HCT116 (cell line): ENCODE results near the gene PWWP2B. TPM values are rescaled to one million over a fixed set of nuclear protein-coding genes. Genes with fewer than 3 reads are reported as not detected.

Experiments used
- ATAC-seq: fragments of 200-7000 bp; cut with Tn5 transposase; 2 replicates; pipeline ENCODE4 v1.9.1; 2020; ENCODE audit warnings: mild to moderate bottlenecking, moderate library complexity
- BruUV-seq: library from RNA; stranded (reverse); fragments of 400-500 nt; replicated peaks from 2 replicates; lab custom pipeline; 2021; lab: Mats Ljungman, UMichigan
- CTCF ChIA-PET: fragments of 300-600 bp; sonication (Branson Sonifier 250); formaldehyde crosslinking; loops from one replicate; lab custom pipeline; 2021; ENCODE audit warnings: antibody characterized with exemption; lab: Charles Lee
- POLR2A ChIA-PET: fragments of 300-600, 350-600 bp; sonication (Branson Sonifier 250); formaldehyde crosslinking; loops from one replicate; lab custom pipeline; 2021; ENCODE audit warnings: antibody characterized with exemption; lab: Charles Lee
- RAD21 ChIA-PET, 2 experiments: fragments of 300-600 bp; sonication (Branson Sonifier 250); formaldehyde crosslinking; loops; one replicate each; lab custom pipeline; 2023; ENCODE audit warnings: low total read pairs in 2 of 2; ENCODE audit not compliant: uncharacterized antibody in 2 of 2, unreplicated experiment in 2 of 2, low non-redundant PET in 1 of 2; lab: Charles Lee
- DNase-seq: peaks from one replicate; pipeline ENCODE4 v3.0.0-alpha.2; 2010; ENCODE audit warnings: low read depth, low spot score
- H2AFZ ChIP-seq: fragments of 200-600 bp; shearing (Covaris generic), sonication (generic); 2 replicates; pipeline ENCODE4 v1.6.1; 2017; ENCODE audit warnings: low read depth, mixed run types, mixed read lengths, antibody characterized with exemption, low read length; ENCODE audit not compliant: poor library complexity, severe bottlenecking
- H3K27ac ChIP-seq: 2 replicates; pipeline ENCODE4 v1.5.1; 2012; ENCODE audit warnings: low read depth, low read length
- H3K27me3 ChIP-seq: fragments of 200-600 bp; sonication (generic); 2 replicates; pipeline ENCODE4 v1.6.1; 2016; ENCODE audit warnings: mixed run types, low read length, mixed read lengths; ENCODE audit not compliant: insufficient read depth
- H3K36me3 ChIP-seq, 2 experiments: fragments of 200-500 bp in 1 of 2; fragments of 200-600 bp in 1 of 2; sonication (Bioruptor generic) in 1 of 2; sonication (generic) in 1 of 2; 2 replicates each; pipeline versions ENCODE4 v1.5.1 to v1.6.1; 2014 to 2016; ENCODE audit warnings: low read length in 2 of 2, inconsistent platforms in 1 of 2, mixed read lengths in 1 of 2, mixed run types in 1 of 2; ENCODE audit not compliant: insufficient read depth in 2 of 2, control insufficient read depth in 1 of 2
- H3K4me1 ChIP-seq, 2 experiments: fragments of 200-600 bp in 1 of 2; sonication (generic) in 1 of 2; 2 replicates each; pipeline versions ENCODE4 v1.5.1 to v1.6.1; 2012 to 2017; ENCODE audit warnings: low read length in 2 of 2, inconsistent platforms in 1 of 2, mild to moderate bottlenecking in 1 of 2, mixed read lengths in 1 of 2, mixed run types in 1 of 2, moderate library complexity in 1 of 2; ENCODE audit not compliant: insufficient read depth in 2 of 2, control insufficient read depth in 1 of 2
- H3K4me2 ChIP-seq: fragments of 200-600 bp; sonication (generic); 2 replicates; pipeline ENCODE4 v1.6.1; 2017; ENCODE audit warnings: mixed run types, low read length, mixed read lengths
- H3K4me3 ChIP-seq, 2 experiments: fragments of 200-600 bp in 1 of 2; sonication (generic) in 1 of 2; replicated peaks in 1 of 2; 2 replicates each; pipeline ENCODE4 v1.5.1; 2011 to 2016; ENCODE audit warnings: low read length in 2 of 2, control low read depth in 1 of 2, low read depth in 1 of 2, mild to moderate bottlenecking in 1 of 2, mixed read lengths in 1 of 2, mixed run types in 1 of 2
- H3K79me2 ChIP-seq: fragments of 200-600 bp; sonication (generic); 2 replicates; pipeline ENCODE4 v1.6.1; 2017; ENCODE audit warnings: mild to moderate bottlenecking, mixed run types, low read length, moderate library complexity, mixed read lengths; ENCODE audit not compliant: insufficient read depth
- H3K9ac ChIP-seq: fragments of 200-600 bp; sonication (generic); 2 replicates; pipeline ENCODE4 v1.6.1; 2016; ENCODE audit warnings: low read length, mixed read lengths
- H3K9me2 ChIP-seq: fragments of 200-600 bp; sonication (generic), shearing (Covaris generic); 2 replicates; pipeline ENCODE4 v1.6.1; 2017; ENCODE audit warnings: mixed run types, mild to moderate bottlenecking, moderate library complexity; ENCODE audit not compliant: insufficient read depth
- H3K9me3 ChIP-seq, 2 experiments: fragments of 200-500 bp in 1 of 2; fragments of 200-600 bp in 1 of 2; sonication (Bioruptor generic) in 1 of 2; sonication (generic) in 1 of 2; 2 replicates each; pipeline ENCODE4 v1.6.1; 2014 to 2017; ENCODE audit warnings: low read length in 2 of 2, mixed read lengths in 2 of 2, inconsistent platforms in 1 of 2, low read depth in 1 of 2, mild to moderate bottlenecking in 1 of 2, mixed run types in 1 of 2, moderate library complexity in 1 of 2; ENCODE audit not compliant: control insufficient read depth in 1 of 2, insufficient read depth in 1 of 2
- H4K20me1 ChIP-seq: fragments of 200-600 bp; sonication (generic), shearing (Covaris generic); 2 replicates; pipeline ENCODE4 v1.6.1; 2017; ENCODE audit warnings: mixed run types, mild to moderate bottlenecking, moderate library complexity; ENCODE audit not compliant: insufficient read depth
- ATF3 ChIP-seq: IDR thresholded peaks from 2 replicates; pipeline ENCODE4 v1.6.1; 2012
- CBX3 ChIP-seq: IDR thresholded peaks from 2 replicates; pipeline ENCODE4 v1.6.1; 2012; ENCODE audit warnings: low read depth
- CEBPB ChIP-seq: IDR thresholded peaks from 2 replicates; pipeline ENCODE4 v1.6.1; 2012; ENCODE audit warnings: low read depth
- EGR1 ChIP-seq: IDR thresholded peaks from 2 replicates; pipeline ENCODE4 v1.6.1; 2012; ENCODE audit warnings: low read depth
- EZH2phosphoT487 ChIP-seq: fragments of 200-600 bp; IDR thresholded peaks from 2 replicates; pipeline ENCODE4 v1.6.1; 2018; ENCODE audit warnings: antibody characterized with exemption, borderline replicate concordance
- FOSL1 ChIP-seq: IDR thresholded peaks from 2 replicates; pipeline ENCODE4 v1.6.1; 2012; ENCODE audit warnings: low read depth
- POLR2AphosphoS5 ChIP-seq: IDR thresholded peaks from 2 replicates; pipeline ENCODE4 v1.6.1; 2011; ENCODE audit warnings: mild to moderate bottlenecking, low read depth, low read length, moderate library complexity
- RAD21 ChIP-seq: IDR thresholded peaks from 2 replicates; pipeline ENCODE4 v1.6.1; 2012; ENCODE audit warnings: low read depth, mild to moderate bottlenecking
- SIN3A ChIP-seq: IDR thresholded peaks from 2 replicates; pipeline ENCODE4 v1.6.1; 2012; ENCODE audit warnings: low read depth
- TCF7L2 ChIP-seq: IDR thresholded peaks from 2 replicates; pipeline ENCODE4 v1.7.0; 2011; ENCODE audit warnings: borderline replicate concordance, inconsistent platforms; ENCODE audit not compliant: insufficient read depth, insufficient read length; ENCODE audit errors: extremely low read depth
- YY1 ChIP-seq: IDR thresholded peaks from 2 replicates; pipeline ENCODE4 v1.6.1; 2011; ENCODE audit warnings: low read length, low read depth, moderate library complexity, mild to moderate bottlenecking; ENCODE audit not compliant: insufficient replicate concordance; ENCODE audit errors: extremely low read depth
- ZBTB33 ChIP-seq: IDR thresholded peaks from 2 replicates; pipeline ENCODE4 v1.6.1; 2011; ENCODE audit warnings: mild to moderate bottlenecking, low read length, moderate library complexity; ENCODE audit not compliant: insufficient replicate concordance; ENCODE audit errors: extremely low read depth
- ZFX ChIP-seq: fragments of 450-650 bp; IDR thresholded peaks from 2 replicates; pipeline ENCODE4 v1.6.1; 2017
- intact Hi-C: fragments of 100-400 bp; cut with micrococcal nuclease; formaldehyde crosslinking; loops from 2 replicates; pipeline ENCODE4 v1.10.0; 2022
- total RNA-seq: library from RNA; stranded (reverse); gene quantifications from one replicate; pipeline ENCODE4 v1.2.1, GENCODE V29; 2021; ENCODE audit not compliant: unreplicated experiment
- TF ChIP-seq, protein P1 (sequence below): IDR thresholded peaks from 2 replicates; pipeline ENCODE4 v1.6.1; 2012; ENCODE audit warnings: low read depth
- TF ChIP-seq, protein P2 (sequence below): IDR thresholded peaks from 2 replicates; pipeline ENCODE4 v1.6.1; 2012
- TF ChIP-seq, protein P3 (sequence below), 3 experiments: fragments of 200-600 bp in 1 of 3; sonication (generic) in 1 of 3; IDR thresholded peaks in 2 of 3; conservative IDR thresholded peaks in 1 of 3; 2 replicates each; pipeline ENCODE4 v1.5.1; 2012 to 2017; ENCODE audit warnings: low read depth in 2 of 3, low read length in 2 of 3, antibody characterized with exemption in 1 of 3, borderline replicate concordance in 1 of 3, control low read depth in 1 of 3, mild to moderate bottlenecking in 1 of 3, mixed read lengths in 1 of 3, mixed run types in 1 of 3, moderate library complexity in 1 of 3; ENCODE audit not compliant: insufficient read depth in 1 of 3

The PWWP2B gene
- total RNA-seq, 1 experiment from 2014 or later = 13.9 TPM

GRCh38 chr10:132427939-132428367, 31.0 kb downstream of the PWWP2B start (continued):
- no peak for TF ChIP-seq CBX3
- TF ChIP-seq EGR1 = no peak
- TF ChIP-seq YY1 = no peak
- no peak for TF ChIP-seq FOSL1
- TF ChIP-seq EZH2phosphoT487 = no peak

DNA sequence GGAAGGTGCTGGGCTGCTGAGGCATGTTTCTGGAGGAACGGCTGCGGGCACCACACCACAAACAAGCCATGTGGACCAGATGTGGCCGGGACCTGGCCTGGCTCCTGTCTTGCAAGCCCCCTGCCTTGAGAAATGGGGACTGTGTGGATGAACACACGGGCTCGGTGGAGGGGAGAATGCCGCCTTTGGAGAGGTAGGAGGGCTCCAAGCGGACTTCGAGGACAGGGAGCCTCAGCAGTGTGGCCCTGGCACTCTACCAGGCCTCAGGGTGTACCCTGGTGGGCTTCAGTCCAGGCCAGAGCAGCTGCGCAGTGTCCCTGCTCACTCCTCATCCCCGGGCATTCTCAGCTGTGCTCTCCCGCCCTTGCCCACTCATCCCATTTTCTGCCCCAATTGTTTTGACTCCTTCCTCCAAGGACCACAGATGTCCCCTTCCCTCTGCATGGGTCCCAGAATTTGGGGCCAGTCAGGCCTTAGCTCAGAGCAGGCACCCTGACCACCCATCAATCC, 31.5 kb downstream of the PWWP2B start:
- no TSS peak for BruUV-seq
- ChIA-PET RAD21 (no interaction called here), CTCF (no interaction called here), POLR2A (no interaction called here)
- Histone ChIP-seq H3K36me3 (no peaks in the 10 kb centered on the region), H3K9ac (no peak overlapping the region), H4K20me1 (no peaks in the 10 kb centered on the region), H3K27ac (no peak overlapping the region), H3K79me2 (no peaks in the 10 kb centered on the region), H2AFZ (no peak overlapping the region), H3K27me3 (no peaks in the 10 kb centered on the region), H3K4me3 (no peak overlapping the region), H3K4me2 (no peak overlapping the region), H3K9me3 (no peaks in the 10 kb centered on the region), H3K4me1 (no peaks in the 10 kb centered on the region), H3K9me2 (no peaks in the 10 kb centered on the region)
- DNase-seq (no peak), ATAC-seq (no peak)
- TF ChIP-seq ZBTB33 (no peak), TCF7L2 (no peak), SIN3A (no peak), ZFX (no peak), RAD21 (no peak), CBX3 (no peak), ATF3 (no peak), CEBPB (no peak), POLR2AphosphoS5 (no peak)
- TF ChIP-seq, protein P1, sequence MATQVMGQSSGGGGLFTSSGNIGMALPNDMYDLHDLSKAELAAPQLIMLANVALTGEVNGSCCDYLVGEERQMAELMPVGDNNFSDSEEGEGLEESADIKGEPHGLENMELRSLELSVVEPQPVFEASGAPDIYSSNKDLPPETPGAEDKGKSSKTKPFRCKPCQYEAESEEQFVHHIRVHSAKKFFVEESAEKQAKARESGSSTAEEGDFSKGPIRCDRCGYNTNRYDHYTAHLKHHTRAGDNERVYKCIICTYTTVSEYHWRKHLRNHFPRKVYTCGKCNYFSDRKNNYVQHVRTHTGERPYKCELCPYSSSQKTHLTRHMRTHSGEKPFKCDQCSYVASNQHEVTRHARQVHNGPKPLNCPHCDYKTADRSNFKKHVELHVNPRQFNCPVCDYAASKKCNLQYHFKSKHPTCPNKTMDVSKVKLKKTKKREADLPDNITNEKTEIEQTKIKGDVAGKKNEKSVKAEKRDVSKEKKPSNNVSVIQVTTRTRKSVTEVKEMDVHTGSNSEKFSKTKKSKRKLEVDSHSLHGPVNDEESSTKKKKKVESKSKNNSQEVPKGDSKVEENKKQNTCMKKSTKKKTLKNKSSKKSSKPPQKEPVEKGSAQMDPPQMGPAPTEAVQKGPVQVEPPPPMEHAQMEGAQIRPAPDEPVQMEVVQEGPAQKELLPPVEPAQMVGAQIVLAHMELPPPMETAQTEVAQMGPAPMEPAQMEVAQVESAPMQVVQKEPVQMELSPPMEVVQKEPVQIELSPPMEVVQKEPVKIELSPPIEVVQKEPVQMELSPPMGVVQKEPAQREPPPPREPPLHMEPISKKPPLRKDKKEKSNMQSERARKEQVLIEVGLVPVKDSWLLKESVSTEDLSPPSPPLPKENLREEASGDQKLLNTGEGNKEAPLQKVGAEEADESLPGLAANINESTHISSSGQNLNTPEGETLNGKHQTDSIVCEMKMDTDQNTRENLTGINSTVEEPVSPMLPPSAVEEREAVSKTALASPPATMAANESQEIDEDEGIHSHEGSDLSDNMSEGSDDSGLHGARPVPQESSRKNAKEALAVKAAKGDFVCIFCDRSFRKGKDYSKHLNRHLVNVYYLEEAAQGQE = no peak
- TF ChIP-seq, protein P2, sequence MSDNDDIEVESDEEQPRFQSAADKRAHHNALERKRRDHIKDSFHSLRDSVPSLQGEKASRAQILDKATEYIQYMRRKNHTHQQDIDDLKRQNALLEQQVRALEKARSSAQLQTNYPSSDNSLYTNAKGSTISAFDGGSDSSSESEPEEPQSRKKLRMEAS = no peak
- TF ChIP-seq, protein P3, sequence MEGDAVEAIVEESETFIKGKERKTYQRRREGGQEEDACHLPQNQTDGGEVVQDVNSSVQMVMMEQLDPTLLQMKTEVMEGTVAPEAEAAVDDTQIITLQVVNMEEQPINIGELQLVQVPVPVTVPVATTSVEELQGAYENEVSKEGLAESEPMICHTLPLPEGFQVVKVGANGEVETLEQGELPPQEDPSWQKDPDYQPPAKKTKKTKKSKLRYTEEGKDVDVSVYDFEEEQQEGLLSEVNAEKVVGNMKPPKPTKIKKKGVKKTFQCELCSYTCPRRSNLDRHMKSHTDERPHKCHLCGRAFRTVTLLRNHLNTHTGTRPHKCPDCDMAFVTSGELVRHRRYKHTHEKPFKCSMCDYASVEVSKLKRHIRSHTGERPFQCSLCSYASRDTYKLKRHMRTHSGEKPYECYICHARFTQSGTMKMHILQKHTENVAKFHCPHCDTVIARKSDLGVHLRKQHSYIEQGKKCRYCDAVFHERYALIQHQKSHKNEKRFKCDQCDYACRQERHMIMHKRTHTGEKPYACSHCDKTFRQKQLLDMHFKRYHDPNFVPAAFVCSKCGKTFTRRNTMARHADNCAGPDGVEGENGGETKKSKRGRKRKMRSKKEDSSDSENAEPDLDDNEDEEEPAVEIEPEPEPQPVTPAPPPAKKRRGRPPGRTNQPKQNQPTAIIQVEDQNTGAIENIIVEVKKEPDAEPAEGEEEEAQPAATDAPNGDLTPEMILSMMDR (IDR thresholded peaks at IDR 0.05 in 2 of 3, conservative IDR thresholded peaks at IDR 0.05 in 1 of 3; ENCODE audit: borderline replicate concordance in 1 of 3, insufficient read depth in 1 of 3, low read depth in 2 of 3, low read length in 2 of 3) = no peak
- intact Hi-C loops = no loop called here
